ENCODE results near the gene GPD2. TPM values are rescaled to one million over a fixed set of nuclear protein-coding genes. Genes with fewer than 3 reads are reported as not detected.

Gene GPD2
- total RNA-seq, 2 donors from 2014 or later: 20.5 to 76.8 TPM

GRCh38 chr2:156538083-156538504 is 101.9 kb downstream of the GPD2 start:
- intact Hi-C loops (cut with DNase I): no loop called here
- 78 to 81% methylated on average over 2 of the region's 2 CpGs for WGBS, 2 donors
- H3K4me1 ChIP-seq: no peaks in the 10 kb centered on the region

GRCh38 chr2:156539086-156539860 is 103.1 kb downstream of the GPD2 start:
- Histone ChIP-seq H3K27me3 (no peaks in the 10 kb centered on the region), H3K9me3 (no peaks in the 10 kb centered on the region), H3K36me3 (replicated peaks in 1 of 2; ENCODE audit: insufficient read depth in 1 of 2, low read depth in 2 of 2) (no peaks in the 10 kb centered on the region), H3K4me3 (no peak overlapping the region), H3K4me1 (no peaks in the 10 kb centered on the region), H3K27ac (no peak overlapping the region)
- WGBS, 2 donors: 87% methylated on average over 4 of the region's 4 CpGs
- no peak for DNase-seq
- intact Hi-C loops (cut with DNase I): no loop called here
- no peak for ATAC-seq
- TF ChIP-seq POLR2A (IDR thresholded peaks at IDR 0.05) (no peak), CTCF (IDR thresholded peaks at IDR 0.05) (no peak)

More at GRCh38 chr2:156538083-156538504, 101.9 kb downstream of the GPD2 start:
- H3K9me3 ChIP-seq: no peaks in the 10 kb centered on the region
- no peak overlapping the region for H3K27ac ChIP-seq
- TF ChIP-seq CTCF (IDR thresholded peaks at IDR 0.05) (no peak), POLR2A (IDR thresholded peaks at IDR 0.05) (no peak)
- H3K4me3 ChIP-seq: no peak overlapping the region
- H3K27me3 ChIP-seq: no peaks in the 10 kb centered on the region
- DNase-seq (no peak), ATAC-seq (no peak)
- H3K36me3 ChIP-seq (replicated peaks in 1 of 2; ENCODE audit: insufficient read depth in 1 of 2, low read depth in 2 of 2): no peaks in the 10 kb centered on the region

DNA sequence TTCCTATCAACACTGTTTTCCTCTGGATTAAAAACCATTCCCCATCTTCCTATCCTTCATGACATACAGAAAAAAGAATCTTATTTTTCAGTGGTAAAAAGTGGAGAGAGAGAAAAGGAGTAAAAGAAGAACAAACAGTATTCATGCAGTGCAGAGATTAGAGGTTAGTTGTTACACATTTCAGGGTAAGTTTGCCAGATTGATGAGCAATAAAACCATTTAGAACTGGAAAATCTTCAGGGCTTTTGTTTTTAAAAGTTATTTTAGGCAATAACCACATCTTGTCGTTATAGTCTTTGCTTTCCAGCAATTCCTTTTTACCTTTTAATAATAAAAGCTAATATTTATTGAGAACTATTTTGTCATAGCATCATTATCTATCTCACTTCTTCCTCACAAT is 104.5 kb downstream of the GPD2 start:
- intact Hi-C loops (cut with DNase I): no loop called here

DNA sequence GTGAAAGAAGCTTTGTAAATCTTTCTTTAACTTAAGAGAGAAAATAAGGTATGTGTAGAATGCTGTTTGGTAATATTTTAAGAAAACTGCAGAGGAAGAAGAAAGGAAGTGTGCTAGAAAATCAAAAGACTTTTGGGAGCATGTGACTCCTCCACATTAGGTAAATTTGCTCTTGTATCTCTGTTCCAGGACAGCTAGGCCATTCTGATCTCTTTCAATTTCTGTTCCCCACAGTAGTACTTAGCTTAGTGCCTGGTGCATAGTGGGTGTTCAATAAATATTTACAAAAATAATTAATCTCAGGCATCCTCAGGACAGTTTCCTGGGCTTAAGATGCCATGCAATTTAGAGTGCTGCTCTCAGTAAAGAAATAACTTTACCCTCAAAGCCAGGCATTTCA is 105.0 kb downstream of the GPD2 start:
- intact Hi-C loops (cut with DNase I): no loop called here
- H3K27ac ChIP-seq: no peak overlapping the region
- H3K9me3 ChIP-seq: no peaks in the 10 kb centered on the region
- TF ChIP-seq POLR2A (IDR thresholded peaks at IDR 0.05) (no peak), CTCF (IDR thresholded peaks at IDR 0.05) (no peak)
- no peak overlapping the region for H3K4me3 ChIP-seq
- no peaks in the 10 kb centered on the region for H3K4me1 ChIP-seq
- ATAC-seq (no peak), DNase-seq (no peak)
- no peaks in the 10 kb centered on the region for H3K36me3 ChIP-seq (replicated peaks in 1 of 2; ENCODE audit: insufficient read depth in 1 of 2, low read depth in 2 of 2)
- H3K27me3 ChIP-seq: no peaks in the 10 kb centered on the region

More for the DNA sequence above, 104.5 kb downstream of the GPD2 start:
- DNase-seq: no peak
- Histone ChIP-seq H3K27me3 (no peaks in the 10 kb centered on the region), H3K4me1 (no peaks in the 10 kb centered on the region), H3K4me3 (no peak overlapping the region), H3K9me3 (no peaks in the 10 kb centered on the region), H3K36me3 (replicated peaks in 1 of 2; ENCODE audit: insufficient read depth in 1 of 2, low read depth in 2 of 2) (no peaks in the 10 kb centered on the region), H3K27ac (no peak overlapping the region)
- 46 to 62% methylated on average over 1 of the region's 1 CpG for WGBS, 2 donors
- ATAC-seq: no peak
- no peak for TF ChIP-seq POLR2A (IDR thresholded peaks at IDR 0.05)
- TF ChIP-seq CTCF (IDR thresholded peaks at IDR 0.05): no peak

GRCh38 chr2:156541706-156542105 is 105.5 kb downstream of the GPD2 start:
- Histone ChIP-seq H3K4me1 (no peaks in the 10 kb centered on the region), H3K36me3 (replicated peaks in 1 of 2; ENCODE audit: insufficient read depth in 1 of 2, low read depth in 2 of 2) (no peaks in the 10 kb centered on the region), H3K9me3 (no peaks in the 10 kb centered on the region), H3K27me3 (no peaks in the 10 kb centered on the region), H3K4me3 (no peak overlapping the region), H3K27ac (no peak overlapping the region)
- ATAC-seq (no peak), DNase-seq (no peak)
- TF ChIP-seq POLR2A (IDR thresholded peaks at IDR 0.05) (no peak), CTCF (IDR thresholded peaks at IDR 0.05) (no peak)
- intact Hi-C loops (cut with DNase I): no loop called here
- 49% methylated on average over 2 of the region's 2 CpGs for WGBS, 2 donors
